Stimulated activated CD4-positive, alpha-beta T cell treated with anti-CD3 and anti-CD28 coated beads, TNF-alpha, amount 100 ng/mL, for 48 hours (primary cell): ENCODE measurements around the gene FAM13A.
"Not testable (repeated sequence)": the region's sequence is repeated elsewhere in the genome, so short reads cannot be mapped to it uniquely, and the experiment has no call there.

Source experiments
- DNase-seq, 3 donors: peaks; one replicate each; pipeline ENCODE4 v3.0.0-alpha.2; 2020; ENCODE audit warnings: low read depth in 3 of 3

The FAM13A gene

DNA sequence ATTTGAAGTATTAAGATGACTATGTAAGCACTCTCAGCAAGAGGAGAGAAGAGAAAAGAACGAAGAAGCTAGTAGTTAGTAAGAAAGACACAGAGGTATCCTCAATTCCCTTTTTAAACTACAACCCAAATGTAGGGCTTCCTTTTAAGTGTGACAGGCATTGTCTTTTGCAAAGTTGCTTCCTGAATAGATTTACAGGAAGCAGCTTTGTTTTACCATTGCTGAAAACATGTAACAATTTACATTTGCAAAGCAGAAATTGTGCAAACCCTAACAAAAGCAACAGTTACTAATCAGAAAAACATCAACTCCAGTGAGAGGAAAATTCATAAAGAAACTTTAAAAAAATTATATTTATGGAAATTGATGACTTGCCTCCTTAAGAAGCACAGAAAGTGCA is 96.4 kb downstream of the FAM13A start:
- DNase-seq = no peak

DNA sequence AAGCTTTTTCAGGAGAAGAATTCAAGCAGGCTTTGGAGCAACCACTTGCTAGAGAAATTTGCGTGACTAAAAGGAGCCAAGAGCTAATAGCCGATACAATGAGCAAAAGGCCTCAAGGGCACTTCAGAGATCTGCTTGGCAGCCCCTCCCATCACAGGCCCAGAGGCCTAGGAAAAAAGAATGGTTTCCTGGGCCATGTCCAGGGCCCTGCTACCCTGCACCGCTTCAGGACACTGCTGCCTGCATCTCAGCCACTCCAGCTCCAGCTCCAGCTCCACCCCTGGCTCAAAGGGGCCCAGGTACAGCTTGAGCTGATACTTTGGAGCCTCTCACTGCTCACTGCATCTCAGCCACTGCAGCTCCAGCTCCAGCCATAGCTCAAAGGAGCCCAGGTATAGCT is 98.9 kb downstream of the FAM13A start:
- no peak for DNase-seq

DNA sequence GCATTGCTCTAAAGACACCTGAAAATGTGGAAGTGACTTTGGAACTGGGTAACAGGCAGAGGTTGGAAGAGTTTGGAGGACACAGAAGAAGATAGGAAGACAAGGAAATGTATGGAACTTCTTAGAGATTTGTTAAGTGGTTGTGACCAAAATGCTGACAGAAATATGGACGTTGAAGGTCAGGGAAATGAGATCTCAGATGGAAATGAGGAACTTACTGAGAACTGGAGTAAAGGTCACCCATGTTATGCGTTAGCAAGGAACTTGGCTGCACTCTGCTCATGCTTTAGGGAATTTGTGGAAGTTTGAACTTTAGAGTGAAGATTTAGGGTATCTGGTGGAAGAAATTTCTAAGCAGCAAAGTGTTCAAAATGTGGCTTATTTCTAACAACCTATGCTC is 99.4 kb downstream of the FAM13A start:
- DNase-seq = no peak

DNA sequence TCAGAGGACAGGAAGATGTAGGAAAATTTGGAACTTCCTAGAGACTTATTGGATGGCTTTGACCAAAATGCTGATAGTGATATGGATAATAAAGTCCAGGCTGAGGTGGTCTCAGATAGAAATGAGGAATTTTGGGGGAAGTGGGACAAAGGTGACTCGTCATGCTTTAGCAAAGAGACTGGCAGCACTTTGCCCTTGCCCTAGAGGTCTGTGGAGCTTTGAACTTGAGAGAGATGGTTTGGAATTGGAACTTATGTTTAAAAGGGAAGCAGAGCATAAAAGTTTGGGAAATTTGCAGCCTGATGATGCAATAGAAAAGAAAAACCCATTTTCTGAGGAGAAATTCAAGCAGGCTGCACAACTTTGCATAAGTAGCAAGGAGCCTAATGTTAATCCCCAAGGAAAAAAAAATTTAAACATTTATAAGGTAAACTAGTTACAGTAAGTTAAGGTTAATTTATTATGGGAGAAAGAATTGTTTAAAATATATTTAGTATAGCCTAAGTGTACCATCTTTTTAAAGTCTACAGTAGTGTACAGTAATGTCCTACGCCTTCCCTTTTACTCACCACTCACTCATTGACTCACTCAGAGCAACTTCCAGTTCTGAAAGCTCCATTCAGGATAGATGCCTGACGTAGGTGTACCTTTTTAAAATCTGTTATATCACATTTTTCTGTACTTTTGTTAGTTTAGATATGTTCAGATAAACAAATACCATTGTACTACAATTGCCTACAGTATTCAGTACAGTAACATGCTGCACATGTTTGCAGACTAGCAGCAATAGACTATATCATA is 101.2 kb downstream of the FAM13A start:
- no peak for DNase-seq

DNA sequence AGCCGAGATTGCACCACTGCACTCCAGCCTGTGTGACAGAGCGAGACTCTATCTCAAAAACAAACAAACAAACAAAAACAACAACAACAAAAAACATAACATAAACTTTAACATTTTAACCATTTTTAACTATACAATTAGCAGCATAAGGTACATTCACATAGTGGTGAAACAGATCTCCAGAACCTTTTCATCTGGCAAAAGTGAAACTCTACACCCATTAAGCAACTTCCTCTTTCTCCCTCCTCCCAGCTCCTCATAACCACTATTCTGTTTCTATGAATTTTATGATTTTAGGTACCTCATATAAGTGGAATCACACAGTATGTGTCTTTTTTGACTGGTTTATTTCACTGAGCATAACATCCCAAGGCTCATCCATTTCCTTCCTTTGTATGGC is 103.6 kb downstream of the FAM13A start:
- no peak for DNase-seq

DNA sequence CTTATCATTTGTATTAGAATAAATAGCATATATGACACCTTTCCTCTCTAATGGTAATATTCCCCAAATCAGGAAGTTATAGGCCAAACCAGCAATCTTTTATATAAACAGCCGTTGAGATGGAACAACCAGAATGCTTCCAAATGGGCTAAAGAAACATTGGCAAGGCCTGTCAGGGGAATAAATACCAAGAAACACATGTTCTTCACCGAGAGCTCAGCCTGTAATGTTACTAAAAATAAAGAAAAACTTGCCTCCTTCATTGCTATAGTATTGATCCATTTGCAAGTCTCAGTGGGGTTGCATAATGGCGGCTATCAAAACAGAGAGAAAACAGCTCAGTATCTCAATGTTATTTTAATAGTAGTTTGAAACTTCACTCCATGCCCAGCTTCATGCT is 104.9 kb downstream of the FAM13A start:
- DNase-seq = no peak

DNA sequence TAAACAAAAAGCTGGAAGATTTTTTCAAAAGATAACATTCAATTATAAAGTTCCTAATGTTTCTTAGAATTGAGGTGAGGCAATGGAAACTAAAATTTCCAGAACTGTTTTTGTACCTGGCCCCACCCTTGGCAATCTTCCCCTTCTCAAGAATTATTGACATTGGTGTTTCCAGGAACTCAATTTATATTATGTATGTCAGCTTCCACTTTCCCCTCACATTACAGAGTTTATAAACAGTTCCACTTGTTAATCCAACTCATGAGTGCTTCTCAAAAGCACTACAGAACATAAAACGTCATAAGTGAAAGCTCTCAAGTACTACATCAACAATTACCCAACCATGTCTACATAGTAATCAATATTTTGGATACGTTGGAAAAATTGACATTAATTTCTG is 107.4 kb downstream of the FAM13A start:
- no peak for DNase-seq

DNA sequence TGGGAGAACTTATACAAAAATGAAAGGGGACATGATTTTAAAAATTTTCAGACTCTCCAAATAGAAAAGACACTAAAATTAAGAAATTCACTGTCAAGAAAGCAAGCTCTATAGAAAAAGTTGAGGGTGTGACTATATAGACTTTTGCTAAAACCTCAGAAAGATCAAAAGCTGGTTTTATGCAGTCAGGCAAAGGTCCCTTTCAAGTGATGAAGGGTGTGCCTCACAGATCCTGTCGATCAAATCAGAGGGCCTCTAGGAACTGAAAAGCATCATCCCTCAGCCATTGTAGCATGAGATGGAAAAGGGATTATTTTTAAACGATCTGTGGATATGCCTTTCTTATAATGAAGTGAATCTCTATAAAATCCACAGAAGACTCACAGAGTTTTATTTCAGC is 116.5 kb downstream of the FAM13A start:
- DNase-seq = no peak

DNA sequence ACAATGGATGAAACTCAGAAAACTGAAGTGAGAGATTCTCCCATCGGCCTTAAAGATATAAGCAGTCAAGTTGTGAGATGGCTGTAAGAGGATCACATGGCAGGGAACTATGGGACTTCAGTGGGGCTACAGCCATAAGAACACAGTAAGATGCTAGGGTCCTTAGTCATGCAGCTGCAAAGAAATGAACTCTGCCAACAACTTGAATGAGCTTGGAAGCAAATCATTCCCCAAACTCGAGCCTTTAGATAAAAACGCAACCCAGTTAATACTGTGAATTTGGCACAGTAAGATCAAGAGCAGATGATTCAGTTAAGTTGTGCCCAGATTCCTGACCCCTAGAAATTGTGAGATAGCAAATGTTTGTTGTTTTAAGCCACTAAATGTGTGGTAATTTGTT is 117.3 kb downstream of the FAM13A start:
- no peak for DNase-seq

DNA sequence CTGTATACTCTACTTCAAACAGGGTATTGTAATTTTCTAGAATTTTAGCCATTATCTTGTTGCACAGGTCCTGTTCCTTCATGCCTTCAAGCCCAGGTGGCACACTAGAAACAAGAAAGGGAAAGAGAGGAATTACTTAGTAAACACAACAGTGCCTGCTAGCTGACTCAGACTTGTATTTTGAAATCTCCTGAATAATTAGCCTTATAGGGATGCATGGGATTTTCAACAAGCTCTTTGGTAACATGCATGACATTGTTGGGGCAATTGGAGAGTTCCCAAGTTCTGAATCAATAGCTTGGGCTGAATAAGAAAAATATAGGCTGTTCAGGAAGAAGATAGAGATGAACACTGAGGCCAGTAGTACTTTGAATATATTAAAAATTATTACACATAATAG is 118.8 kb downstream of the FAM13A start:
- DNase-seq = no peak

DNA sequence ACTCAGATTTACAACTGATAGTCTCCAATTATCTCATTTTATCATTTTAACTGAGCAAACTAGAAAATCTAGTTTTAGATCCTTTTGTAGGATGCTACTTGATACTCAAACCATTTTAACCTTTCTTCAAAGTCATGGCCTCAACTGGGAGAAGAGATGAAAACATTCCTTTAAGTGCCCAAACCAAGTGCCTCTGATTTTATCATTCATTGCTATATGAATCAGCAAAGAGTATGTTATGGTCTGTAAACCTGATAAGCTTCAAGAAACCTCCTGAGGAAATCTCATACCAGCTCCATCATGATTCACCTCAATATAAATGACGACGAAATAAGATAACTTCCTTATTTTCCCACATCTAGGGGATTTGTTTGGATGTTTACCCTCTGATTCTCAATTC is 119.9 kb downstream of the FAM13A start:
- no peak for DNase-seq

DNA sequence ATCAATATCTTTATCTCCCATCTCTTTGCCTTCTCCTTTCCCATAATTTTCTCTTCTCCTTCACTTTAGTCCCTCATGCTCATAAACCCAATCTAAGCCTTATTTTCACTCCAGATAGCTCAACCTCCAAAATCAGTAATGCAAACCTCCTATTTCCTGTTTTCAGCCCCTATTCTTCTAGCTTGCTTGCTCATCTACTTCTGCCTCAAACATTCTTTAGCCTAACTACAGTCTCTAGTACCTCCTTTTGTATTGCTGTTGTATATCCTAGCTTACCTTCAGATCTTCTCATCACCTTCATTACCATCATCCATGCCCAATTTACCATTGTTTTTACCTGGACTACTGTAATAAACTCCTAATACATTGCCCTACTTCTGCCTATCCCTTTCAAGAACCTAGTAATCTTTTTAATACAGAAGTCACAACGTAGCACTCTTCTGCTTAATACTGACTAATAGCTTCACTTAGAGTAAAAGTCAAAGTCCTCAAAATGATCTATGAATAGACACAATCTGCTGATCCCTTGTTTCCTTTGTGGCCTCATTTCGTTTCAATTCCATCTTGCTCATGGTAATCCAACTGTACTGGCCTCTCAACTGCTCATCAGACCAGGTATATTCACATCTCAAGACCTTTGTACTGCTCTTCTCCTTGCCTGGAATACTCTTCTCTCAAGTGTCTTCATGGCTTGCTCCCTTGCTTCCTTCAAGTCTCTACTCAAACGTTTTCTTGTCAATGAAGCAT is 123.4 kb downstream of the FAM13A start:
- DNase-seq = no peak

DNA sequence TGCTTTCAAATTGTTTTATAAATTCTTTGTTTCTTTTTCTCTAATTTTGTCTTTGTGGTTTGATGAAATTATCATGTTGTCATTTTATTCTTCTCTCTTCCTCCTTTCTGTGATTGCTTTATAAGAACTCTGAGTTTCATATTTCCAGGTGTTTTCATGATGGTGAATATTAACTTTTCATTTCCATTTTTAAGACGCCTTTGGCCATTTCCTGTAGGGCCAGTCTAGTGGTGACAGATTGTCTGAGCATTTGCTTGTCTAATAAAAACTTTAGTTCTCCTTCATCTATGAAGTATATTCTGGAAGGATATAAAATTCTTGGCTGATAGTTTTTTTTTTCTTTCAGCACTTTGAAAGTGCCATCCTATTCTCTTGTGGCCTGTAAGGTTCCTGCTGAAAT is 128.1 kb downstream of the FAM13A start:
- no peak for DNase-seq

DNA sequence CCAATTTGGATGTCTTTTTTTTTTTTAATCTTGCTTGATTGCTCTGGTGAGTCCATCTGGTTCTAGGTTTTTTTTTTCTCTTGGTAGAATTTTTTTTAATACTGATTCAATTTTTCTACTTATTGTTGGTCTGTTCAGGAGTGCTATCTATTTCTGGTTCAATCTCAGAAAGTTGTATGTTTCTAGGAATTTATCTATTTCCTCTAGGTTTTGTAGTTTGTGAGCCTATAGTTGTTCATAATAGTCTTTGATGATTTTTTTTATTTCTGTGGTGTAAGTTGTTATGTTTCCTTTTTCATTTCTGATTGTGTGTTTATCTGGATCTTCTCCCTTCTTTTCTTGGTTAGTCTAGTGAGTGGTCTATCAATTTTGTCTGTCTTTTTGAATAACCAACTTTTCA is 129.6 kb downstream of the FAM13A start:
- no peak for DNase-seq

DNA sequence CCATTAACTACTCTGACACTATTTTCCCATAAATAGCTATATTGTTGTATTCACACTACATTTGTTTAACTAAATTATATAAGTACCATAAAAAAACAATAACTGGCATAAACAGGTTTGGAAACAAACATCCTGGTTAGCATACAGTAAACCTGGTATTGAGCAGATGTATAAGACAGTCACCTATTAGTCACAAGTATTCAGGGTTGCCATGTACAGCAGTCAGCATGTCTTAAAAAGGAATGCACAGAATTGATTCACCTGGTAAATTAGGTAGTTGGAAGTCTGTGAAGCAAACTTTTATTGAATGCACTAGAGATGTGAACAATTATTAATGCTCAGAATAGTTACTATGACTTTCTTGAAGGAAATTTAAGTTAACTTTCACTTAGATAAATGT is 137.9 kb downstream of the FAM13A start:
- DNase-seq = no peak

DNA sequence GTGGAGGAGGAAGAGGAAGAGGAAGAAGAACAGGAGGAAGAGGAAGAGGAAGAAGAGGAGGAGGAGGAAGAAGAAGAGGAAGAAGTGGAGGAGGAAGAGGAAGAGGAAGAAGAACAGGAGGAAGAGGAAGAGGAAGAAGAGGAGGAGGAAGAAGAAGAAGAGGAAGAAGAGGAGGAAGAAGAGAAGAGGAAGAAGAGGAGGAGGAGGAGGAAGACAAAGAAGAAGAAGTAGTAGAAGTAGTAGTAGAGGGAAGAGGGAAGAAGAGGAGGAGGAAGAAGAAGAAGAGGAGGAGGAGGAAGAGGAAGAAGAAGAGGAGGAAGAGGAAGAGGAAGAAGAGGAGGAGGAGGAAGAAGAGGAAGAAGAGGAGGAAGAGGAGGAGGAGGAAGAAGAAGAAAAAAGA is 143.8 kb downstream of the FAM13A start:
- not testable (repeated sequence) for DNase-seq

DNA sequence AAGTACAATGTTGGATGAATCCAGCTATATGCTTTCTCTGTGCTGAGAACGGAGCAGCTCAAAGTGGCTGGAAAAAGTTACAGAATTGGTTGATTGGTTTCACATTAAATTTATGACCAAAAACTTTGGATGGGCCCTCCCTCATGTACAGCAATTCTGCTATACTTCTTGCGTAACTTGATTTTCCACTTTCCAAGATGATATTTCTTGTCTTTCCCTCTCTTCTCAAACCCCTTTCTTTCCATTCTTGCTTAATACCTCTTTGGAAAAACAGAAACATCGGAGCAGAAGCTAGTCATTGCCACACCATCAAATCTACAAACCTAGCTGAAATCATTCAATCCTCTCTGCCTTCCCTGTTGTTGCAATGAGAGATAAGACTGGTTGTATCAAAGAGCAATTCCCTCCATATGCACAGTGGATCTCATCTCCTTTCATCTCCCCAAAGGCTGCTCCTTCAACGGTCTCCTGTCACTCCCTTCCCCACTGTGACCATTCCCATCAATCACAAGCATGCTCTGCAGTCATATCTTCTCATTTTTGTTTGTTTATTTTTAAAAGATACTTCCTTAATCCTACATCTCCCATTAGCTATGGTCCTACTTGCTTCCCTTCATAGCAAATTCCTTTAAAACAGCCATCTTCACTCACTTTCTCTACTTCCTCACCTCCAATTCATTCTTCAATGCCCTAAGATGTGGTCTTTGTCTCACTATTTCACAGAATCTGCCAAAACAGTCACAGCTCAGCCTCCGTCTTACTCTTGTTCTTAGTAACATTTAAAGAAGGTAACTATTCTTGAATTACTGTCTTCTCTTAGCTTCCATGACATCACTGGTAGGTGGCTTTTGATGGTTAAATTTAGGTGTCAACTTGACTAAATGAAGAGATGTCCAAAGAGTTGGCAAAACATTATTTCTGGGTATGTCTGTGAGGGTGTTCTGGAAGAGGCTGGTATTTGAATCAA is 145.5 kb downstream of the FAM13A start:
- DNase-seq = no peak

DNA sequence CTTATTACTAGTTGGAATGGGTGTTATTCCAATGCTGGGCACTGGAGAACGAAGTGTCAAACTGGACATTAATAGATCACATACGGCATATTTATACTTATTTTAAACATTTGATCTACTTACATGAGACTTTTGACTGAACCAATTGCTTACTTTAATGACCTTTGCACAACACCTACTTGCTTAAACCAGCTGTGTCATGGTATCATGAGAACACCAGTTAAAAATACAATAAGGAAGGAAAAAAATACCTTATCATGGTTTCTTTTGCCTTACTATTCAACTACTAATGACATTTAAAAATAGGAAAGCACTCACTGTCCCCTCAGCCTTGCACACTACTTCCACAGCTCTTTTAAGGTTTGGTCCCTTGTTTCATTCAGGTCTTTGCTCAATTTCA is 146.9 kb downstream of the FAM13A start:
- DNase-seq = no peak

DNA sequence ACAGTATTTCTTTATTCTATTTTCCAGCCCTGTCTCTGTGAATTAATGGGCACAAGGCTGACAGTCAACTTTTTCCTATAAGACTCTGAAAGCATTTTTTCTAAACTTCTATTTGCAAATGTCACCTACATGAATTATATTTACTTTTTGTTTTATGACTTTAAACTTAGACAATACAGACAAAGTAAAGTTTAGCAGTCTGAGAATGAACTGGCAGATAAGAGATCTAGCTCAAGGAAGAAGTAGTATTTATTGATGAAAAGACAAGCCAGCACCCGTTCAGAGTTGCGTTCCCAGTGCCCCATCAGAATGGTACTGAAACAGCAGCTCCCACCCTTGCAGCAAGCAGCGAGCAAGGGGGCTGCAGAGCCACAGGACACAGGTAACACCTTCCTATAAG is 148.5 kb downstream of the FAM13A start:
- no peak for DNase-seq

DNA sequence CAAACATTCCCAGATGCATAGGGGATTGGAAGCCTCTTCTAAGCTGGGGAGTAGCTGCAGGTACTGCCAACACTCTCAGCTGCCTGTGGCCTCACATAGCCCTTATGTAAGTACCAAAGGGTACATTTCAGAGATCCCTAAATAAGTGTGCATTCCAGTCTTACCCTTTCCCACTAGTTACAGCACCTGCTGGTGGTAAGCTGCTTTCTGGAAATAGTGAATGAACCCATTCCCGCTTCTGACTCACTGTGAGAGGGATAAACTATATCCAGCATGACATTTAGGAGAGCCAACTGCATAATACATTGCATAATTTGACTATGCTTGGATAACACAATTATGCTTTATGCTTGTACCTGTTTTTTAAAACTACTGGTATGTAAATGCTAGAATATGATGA is 149.0 kb downstream of the FAM13A start:
- no peak for DNase-seq

DNA sequence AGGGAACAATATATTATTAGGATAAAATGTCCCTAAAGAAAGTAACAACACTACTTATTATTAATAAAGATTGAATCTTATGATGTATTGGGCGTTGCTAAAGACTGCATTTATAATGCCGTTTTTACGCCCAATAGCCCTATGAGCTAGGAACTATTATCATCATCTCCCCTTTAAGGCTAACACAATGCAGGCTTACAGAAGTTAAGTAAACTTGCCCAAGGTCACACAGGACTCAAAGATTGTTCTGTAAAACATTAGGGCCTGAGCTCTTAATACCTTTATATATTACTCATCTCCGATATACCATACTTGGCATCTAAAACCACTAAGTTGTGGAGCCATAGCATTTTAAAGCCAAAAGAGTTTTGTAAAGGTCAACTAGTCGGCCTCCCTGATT is 149.5 kb downstream of the FAM13A start:
- no peak for DNase-seq

DNA sequence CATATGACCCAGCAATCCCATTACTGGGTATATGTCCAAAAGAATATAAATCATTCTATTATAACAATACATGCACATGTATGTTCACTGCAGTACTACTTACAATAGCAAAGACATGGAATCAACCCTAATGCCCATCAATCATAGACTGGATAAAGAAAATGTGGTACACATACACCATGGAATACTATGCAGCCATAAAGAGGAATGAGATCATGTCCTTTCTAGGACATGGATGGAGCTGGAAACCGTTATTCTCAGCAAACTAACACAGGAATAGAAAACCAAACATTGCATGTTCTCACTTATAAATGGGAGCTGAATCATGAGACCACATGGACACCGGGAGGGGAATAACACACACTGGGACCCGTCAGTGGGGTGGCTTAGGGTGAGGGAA is 152.7 kb downstream of the FAM13A start:
- DNase-seq = not testable (repeated sequence)
